HG03442 (cell line): ENCODE data around the gene ACOX1.

Experiments
- ATAC-seq: cut with Tn5 transposase; IDR thresholded peaks from one replicate; pipeline ENCODE4 v1.9.1; 2021; ENCODE audit warnings: mild to moderate bottlenecking, moderate library complexity; ENCODE audit not compliant: unreplicated experiment

ACOX1 gene

DNA sequence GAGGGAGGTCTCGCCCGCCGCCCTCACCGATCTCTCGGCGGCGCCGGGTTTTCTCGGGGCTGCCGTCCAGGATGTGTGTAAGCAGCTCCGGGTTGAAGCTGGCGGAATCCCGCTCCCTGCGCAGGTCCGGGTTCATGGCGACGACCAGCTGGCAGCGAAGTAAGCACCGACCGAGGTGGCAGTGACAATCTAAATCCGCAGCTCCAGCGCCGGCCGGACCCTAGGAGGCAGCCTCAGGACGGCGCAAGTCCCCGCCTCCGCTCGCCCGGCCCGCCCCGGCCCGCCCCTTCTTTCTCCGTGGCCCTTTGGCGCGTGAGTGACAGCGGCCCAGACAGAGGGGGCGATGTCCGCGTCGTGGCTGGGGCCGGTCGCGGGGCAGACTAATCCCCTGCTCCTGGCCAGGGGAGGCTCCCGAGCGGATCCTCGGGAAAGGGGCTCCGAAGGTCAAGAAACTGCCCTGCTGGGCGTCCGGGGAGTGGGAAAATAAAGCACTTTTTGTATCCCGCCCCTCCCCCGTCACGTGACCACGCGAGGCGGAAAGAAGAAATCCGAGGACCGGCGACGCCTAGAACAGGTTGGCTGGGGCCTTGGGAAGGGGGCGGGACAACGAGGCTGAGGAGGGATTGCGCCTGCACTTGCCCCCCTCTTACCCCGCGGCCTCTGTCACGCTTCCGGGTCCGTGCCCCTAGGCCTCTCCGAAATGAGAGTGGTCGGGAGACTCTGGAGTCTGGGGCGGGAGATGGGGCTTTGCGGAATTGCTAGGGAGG is at the start of gene ACOX1, which contains the start of gene TEN1:
ACOX1 (minus strand) TSS at position 229 of the 767 bp plus-strand sequence; CDS start at position 136, 93 bp downstream.
TEN1 (plus strand) TSS at position 303 of the 767 bp plus-strand sequence. CDS start 6,953 bp downstream, outside the sequence.
- ATAC-seq = peak; percentile 81

DNA sequence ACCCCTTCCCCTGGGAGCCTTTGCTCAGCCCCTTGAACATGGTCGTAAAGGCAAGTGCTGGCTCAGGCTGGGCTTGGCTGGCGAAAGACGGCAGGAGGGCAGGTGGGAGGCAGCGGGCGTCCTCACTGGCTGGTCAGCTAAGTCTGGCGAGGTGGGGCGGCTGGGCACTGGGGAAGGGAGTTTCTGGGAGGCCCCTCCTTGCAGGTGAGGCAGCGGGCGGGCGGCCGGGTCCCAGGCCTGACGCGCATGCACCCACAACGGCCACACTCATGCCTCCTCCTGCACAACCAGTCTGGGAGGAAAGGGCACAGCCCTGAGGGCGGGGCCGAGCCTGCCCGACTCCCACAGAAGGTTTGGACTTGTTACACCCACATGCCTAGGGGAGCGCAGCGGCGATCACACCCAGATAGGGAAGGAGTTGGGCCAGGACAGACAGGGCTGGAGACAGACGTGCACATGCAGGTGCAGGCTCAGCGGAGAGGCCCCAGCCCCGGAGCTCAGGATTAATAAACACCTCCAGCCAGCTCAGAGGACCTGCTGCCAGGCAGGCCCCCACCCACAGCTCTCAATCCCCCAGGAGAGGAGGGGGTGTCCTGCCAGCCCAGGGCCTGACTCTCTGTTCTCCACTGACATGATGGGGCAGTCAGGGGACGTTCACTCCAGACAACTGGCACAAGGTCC is 48.3 kb upstream of the ACOX1 start, which contains the start of gene EVPL:
EVPL (minus strand) TSS at position 148 of the 681 bp plus-strand sequence; CDS start at position 40, 108 bp downstream.
- no peak for ATAC-seq

DNA sequence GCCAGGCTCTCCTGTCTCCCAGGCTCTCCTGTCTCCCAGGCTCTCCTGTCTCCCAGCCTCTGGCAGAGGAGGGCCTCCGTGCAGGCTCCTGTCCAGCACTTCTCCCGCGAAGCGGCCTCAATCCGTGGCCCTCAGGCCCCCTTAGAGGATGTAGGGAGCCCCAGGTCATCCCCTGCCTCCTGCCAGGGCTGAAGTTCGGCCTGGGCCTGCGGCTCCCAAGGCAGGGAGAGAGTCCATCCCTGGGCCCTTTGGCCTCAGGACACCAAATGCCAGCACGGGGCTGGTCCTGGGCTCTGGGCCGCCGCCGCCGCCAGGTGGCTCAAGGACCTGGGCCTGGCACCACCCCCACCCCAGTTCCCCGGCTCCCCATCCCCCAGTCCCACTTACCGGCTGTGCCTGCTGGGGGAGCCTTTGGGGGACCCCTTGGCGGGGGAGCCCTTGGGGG is 47.8 kb upstream of the ACOX1 start:
- no peak for ATAC-seq

DNA sequence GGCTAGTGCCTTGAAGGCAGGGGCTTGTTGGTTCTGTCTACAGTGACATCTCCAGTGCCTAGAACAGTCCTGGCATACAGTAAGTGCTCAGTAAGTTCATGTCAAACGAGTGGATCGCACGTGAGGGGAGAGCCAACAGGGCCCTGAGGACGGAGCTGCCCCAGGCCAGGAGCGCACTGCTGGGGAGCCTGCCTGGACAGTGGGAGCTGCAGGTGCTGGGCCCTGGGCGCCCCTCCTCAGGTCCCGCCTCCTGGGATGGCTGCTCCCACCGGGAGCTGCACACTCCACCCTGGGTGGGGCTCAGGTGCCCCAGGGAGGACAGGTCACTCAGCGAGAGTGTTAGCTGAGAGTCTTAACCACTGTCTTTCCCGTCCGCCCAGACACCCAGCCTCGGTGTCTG is 46.3 kb upstream of the ACOX1 start:
- ATAC-seq = no peak

DNA sequence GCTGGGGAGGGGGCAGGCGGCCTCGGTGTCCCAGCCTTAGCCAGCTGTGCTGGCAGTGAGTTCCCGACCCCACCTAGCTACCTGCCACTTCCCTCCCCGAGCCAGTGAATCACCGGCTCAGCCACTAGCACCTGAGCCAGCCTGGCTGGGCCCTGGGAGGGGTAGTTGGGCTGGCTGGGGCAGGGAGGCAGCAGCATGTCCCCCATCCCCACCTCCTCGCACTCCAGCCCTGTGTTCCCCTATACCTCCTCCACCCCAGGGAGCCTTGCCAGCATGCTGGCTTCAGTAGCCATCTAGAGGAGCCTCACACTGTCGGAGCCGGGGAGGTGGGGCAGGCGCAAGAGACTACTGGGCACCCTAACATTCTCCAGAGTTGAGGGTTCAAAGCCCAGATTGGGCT is 45.4 kb upstream of the ACOX1 start:
- no peak for ATAC-seq

DNA sequence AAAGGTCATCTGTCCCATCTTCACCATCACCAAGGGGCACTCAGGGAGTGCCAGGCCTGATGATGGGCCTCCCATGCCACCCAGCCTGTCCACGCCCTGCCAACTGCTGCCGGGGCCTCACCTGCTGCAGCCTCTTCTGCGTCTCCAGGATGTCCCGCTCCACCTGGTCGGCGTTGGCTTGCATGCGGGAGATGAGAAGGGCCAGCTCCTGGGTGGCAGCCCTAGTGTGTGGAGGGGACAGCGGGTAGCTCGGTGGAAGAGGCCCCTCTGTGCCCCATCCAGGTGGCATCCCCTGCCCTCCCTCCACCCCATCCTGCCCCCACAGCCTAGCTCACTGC is 44.9 kb upstream of the ACOX1 start:
- no peak for ATAC-seq

DNA sequence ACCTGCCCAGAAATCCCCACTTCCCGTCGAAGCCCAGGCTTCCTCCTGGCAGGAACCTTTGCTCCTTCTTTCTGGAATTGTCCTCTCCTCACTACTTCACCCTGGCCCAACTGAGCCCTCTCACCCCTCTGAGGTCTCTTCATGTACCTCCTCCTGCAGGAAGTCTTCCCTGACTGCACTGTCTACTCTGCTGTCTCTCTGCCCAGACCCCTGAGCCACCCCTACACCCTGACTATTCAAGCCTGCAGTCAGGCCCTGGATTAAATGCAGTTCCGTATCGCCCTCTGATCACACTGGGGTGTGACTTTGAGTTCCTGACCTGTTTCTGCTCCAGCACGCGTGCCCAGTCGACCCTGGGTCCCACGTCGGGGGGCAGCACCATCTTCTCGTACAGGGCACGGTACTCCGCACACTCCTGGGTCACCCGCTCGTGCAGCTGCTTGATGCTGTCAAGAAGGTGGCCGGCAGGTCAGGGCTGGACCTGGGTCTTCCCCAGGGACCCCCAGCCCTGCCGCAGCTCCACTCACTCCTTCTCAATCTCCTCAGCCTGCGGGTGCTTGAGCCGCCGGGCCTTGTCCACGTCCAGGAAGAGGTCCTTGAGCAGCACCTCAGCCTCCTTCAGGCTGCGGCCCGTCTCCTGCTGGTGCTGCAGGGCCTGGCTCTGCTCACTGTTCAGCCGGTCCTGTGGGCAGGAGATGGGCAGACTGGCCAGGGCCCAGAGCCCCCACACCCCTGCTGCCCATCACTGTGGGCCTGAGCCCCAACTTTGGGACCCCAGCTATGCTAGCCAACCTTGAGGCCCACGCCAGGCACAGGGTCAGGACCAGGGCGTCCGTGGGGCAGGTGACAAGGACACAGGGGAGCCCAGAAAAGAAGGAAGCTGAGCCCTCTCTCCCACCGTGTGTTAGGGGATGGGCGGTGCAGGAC is 44.3 kb upstream of the ACOX1 start:
- ATAC-seq = no peak

DNA sequence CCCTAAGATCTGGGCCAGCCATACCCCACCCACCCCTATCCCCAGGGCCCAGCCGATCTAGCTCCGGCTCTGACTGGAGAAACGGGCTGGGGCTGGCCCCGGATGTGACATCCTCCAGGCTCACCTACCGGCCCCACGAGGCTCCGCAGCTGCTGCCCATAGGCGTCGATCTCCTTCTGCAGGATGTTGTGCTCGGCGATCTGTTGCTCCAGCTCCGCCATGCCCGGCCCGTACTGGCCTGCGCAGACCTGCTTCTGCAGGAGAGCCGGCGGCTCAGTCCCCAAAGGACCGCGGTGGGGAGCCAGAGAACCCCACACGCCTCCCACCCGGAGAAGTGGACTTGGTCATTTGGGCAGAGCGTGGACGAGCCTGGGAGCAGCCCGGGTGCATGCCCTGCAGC is 43.3 kb upstream of the ACOX1 start:
- ATAC-seq = no peak

DNA sequence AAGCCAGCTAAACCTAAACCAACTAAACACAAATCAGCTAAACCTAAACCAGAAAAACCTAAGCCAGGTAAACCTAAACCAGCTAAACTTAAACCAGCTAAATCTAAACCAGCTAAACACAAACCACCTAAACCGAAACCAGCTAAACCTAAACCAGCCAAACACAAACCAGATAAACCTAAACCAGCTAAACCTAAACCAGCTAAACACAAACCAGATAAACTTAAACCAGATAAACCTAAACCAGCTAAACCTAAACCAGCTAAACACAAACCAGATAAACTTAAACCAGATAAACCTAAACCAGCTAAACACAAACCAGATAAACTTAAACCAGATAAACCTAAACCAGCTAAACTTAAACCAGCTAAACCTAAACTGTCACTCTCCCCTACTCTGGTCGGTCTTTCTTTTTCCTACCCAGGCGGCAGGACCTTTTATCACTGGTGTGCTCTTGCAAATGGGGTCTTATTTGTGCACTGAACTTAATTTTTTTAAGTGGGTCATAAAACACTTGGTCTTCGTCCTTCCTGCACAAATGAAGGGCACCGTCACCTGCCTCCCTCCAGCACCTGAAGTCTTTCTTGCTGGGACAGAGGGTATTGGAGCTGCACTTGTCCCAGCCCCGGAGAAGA is 41.0 kb upstream of the ACOX1 start:
- ATAC-seq = no peak

DNA sequence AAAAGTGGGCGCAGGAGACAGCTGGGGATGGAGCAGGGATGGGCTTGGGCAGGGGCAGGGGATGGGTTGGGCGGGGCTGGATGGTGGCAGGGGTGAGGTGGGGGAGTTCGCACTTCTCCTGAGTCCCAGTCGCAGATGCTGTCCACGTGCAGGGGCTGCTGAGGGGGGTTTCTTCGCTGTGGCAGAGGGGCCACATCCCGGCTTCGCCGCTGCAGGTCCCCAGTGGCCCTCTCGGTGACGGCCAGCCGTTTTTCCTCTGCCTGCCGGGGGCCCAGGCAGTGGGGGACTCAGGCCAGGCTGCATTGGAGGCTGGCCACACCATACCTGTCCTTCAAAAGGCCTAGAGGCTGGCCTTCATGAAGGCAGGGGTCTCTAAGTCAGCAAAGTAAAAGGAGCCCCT is 39.8 kb upstream of the ACOX1 start:
- ATAC-seq = no peak

DNA sequence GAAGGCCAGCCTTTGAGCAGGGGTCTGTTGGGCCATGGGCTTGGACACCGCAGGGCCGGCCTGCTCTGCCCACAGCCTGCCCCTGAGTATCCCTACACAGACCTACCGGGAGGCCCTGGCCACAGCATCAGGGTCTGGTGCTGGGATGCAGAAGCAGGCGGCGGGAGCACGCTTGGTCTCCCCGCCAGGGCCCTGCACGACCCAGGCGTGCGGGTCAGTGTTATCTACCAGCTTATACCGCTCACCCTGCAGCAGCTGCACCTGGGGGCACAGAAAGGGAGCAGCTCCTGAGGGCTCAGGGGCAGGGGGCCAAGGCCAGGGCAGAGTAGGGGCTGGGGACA is 39.3 kb upstream of the ACOX1 start:
- no peak for ATAC-seq

DNA sequence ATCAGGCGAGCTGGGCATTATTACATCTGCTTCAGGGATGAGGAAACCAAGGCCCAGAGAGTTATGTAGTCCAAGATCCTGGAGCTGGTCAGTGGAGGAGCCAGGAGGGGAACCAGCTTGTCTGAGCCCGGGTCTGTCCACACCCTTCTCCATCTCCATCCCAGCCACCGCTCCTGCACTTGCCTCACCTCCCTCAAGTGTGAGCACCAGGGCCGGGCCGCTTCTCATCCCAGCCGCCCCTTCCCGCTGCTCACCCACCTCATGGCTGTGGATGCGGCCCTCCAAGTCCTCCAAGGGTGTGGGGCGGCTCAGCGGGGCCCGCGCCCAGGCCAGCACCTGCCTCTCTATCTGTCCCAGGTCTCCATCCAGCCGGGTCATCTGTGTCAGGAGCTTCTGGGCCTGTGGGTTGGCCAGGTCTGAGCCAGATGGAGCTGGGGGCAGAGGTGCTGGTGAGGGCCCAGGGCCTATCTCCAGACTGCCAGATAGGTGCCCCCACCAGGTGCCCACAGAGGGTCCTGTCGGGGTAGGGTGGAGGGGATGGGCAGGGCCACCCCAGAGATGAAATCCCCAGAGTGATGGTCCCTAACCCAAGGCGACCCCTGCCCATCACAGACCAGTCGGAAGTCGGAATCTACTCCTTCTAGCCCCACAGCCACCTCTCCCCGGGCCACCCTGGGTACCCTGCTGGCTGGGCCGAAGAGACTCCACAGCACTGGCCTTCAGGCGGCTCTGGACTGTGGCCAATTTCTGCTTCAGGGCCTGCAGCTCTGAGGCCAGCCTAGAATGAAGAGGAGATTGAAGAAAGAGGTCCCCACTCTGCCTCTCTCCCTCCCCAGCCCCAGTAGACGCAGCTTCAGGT is 38.7 kb upstream of the ACOX1 start:
- no peak for ATAC-seq

DNA sequence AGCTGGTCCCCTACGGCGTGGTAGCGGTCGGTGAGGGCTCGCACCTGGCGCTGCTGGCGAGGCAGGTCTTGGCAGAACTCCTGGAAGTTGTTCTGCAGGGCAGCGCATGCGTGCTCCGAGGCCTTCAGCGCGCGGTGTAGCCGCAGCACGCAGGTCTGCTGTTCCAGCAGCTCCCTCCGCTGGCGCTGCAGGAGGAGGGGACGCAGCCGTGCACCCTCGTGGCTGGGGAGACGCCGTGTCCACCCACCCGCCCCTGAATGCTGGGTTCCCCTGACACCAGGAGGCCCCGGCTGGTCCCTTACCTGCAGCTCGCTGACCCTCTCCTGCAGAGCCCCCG is 35.9 kb upstream of the ACOX1 start:
- ATAC-seq = no peak

DNA sequence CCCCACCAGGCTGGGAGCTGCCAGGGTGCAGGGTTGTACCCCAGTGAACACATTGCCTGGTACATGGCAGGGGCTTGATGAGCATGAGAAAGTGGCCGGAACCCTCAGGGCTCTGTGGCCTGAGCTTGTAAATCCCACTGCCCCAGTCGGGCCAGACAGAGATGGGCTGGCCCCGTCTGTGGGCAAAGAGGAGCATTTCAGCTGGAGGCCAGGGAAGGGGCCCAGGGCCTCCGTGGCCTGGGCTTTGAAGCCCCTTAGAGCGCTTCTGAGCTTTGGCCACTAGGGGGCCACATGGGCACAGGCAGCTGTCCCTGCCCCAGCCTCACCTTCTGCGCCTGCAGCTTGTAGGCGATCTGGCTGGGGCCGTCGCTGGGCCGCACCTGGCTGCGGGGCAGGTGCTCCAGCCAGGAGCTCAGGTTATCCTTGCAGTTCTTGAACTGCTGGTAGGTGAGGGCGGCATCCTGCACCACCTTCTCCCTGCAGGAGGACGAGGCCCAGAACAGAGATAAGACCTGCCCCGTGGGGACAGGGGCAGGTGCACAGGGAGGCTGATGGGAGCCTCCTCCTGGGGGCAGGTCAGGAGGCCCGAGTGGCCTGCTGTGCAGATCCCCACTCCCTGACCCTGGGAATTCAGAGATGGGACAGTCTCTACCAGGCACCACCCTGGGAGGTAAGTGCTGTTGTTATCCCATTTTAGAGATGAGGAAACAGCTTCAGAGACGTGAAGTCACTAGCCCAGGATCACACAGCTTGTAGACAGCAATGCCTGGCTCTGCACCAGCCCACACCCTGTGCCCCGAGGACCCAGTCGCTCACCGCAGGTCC is 35.3 kb upstream of the ACOX1 start:
- no peak for ATAC-seq

DNA sequence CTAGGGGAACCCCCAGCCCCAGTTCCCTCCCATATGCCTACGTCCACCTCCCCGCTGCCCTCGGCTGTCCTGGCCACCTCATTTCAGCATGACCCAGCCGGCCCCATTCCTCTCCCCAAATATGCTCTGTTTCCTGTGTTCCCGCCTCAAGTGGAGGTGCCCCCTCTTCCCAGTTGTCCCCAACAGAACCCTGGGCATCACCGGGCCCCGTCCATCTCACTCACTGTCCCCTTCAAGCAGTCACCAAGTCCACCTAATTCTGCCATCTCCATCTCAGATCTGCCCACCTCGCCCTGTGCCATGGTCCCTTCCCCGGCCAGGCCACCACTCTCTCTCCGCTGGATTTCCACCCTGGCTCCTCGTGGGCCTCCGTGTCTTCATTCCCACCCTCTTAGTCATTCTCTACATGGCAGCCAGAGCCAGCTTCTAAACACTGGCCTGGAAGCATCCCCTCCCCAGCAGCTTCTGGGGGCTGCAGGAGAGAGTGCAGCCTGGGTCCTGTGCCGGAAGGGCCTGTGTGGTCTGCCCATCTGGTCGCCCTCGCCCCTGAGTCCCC is 34.5 kb upstream of the ACOX1 start:
- no peak for ATAC-seq

DNA sequence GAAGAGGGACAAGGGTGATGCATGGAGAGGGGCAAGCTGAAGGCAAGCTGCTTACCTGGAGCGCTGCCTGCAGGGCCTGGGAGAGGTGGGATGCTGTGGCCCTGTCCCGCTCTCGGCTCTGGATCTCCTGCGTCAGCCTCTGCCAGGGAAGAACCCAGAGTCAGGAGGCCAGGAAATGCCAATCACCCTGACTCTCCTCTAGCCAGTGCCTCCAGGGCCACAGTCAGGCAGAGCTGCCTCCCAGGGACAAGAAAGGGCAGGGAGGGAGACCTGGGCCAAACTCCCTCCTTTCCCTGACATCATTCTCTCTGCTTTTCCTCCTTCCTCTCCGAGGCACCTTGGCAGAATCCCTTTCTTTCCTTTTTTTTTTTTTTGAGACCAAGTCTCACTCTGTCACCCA is 33.0 kb upstream of the ACOX1 start:
- no peak for ATAC-seq

DNA sequence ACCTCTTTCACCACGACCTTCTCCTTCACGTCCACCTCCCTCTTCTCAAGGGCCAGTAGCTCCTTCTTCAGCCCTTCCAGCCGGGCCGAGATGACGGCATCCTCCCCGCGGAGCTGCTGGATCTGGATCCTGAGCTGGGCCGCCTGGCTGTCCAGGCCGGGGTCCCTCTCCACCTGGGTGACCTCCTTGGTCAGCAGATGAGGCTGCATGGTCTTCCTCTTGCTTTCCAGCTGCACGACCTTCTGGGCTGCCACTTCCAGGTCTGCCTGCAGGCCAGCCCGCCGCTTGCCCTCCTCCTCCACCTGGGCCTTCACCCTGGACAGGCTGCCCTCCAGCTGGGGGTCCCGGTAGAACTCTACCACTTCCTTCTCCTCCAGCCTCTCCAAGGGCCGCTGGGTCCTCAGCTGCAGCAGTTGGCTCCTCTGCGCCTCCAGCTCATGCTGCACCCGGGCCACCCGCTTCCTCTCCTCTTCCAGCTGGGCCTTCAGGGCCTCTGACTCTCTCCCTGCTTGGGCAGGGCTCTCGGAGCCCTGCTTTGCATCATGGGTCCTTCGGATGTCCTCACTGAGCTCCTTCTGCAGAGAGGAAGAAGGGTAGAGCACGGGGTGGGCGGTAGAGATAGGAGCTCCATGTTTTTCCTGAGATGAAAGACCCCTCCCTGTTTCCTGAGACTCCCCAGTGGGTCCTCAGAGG is 31.1 kb upstream of the ACOX1 start:
- ATAC-seq = no peak

DNA sequence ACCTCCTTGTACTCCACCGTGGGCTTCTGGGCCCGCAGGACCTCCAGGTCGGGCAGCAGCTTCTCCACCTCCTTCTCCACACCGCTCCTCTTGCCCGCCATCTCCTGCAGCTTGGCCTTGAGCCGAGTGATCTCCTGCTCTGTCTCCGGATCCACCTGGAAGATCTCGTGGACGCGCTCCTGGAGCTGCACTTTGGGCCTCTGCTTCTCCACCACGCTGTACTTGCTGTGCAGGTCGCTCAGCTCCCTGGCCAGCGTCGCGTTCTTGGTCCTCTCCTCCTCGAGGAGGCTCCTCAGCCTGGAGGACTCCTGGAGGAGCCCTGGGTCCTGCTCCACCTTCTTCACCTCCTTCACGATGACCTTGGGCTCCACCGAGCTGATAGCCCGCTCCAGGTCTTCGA is 30.5 kb upstream of the ACOX1 start:
- no peak for ATAC-seq
